Stimulated activated naive CD8-positive, alpha-beta T cell treated with anti-CD3 and anti-CD28 coated beads, Interleukin-15, Interleukin-2, amounts not matched to agents 100 U/mL and 50 U/mL, for 24 hours (primary cell): Measurements from ENCODE around the gene EIF4B.

Experiments
- ATAC-seq: fragments of 150-1000 bp; cut with Tn5 transposase; one replicate; pipeline ENCODE4 v1.10.0; 2021
- DNase-seq: peaks from one replicate; pipeline ENCODE4 v3.0.0; 2021

EIF4B gene

GRCh38 chr12:53046655-53047220, 40.5 kb downstream of the EIF4B start:
- DNase-seq = peak; percentile 60
- ATAC-seq = peak; percentile 41

DNA sequence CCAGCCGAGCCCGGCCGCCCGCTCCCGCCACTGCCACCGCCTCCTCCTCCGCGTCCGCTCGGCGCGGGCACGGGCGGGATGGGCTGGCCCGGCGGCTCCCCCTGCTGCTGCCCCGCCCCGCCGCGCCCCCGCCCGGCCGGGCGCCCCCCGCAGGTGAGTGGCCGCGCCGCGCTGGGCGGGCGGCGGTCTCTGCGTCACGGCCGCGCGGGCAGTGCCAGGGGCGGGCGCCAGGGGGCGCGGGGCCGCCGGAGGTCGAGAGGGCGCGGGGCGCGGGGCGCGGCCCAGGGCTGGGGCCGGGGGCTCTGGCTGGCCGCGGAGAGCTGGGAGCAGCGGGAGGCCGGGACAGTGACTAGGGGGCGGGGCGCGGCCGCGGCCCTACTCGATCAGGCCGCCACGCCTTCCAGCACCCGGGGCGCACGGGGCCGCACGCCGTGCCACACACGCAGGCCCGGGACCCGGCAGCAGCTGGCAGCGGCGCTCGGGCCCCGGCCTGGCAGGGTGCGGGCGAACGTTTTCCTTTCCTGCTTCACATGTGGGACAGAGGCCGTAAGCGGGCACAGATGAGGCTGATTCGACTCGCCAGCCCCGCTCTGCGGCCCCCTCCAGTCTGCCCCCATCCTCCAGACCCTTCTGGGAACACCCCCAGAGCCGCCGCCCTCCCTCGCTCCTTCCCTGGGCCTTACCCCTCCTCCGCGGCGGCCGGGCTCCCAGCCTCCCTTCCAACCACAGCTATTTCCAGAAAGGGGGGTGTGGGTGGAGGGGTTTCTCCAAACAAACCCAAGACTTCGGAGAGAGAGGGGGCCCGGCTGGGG, 41.2 kb downstream of the EIF4B start:
- ATAC-seq (peak; percentile 75), DNase-seq (peak; percentile 79)

GRCh38 chr12:53048033-53048779, 42.0 kb downstream of the EIF4B start:
- DNase-seq = no peak
- no peak for ATAC-seq

DNA sequence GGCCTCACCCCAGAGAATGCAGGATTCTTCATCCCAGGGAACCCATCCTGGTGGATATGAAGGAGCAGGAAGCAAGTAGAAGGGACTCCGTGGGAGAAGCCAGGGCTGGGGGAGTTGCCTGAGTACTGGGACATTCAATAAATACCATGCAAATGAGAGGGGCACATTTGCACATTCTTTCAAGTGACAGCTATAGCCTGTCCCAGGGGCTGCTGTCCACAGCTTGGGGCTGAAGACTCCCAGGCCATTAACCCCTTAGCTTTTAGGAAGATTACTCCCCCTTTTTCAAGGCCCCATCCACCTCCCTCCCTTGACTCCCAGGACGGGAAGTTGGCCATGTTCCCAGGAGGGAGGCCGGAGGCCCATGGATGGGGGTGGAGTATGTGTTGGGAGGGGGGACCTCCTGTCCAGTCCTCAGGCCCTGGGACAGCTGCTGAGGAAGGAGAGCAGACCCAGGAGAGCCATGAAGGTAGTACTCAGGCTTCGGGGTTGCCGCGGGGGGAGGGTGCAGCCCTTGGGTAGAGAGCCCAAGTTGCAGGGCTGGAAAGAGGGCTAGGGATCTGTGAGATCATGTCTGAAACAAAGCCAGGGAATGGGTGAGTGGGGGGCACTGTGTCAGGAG, 42.6 kb downstream of the EIF4B start:
- ATAC-seq = no peak
- no peak for DNase-seq

DNA sequence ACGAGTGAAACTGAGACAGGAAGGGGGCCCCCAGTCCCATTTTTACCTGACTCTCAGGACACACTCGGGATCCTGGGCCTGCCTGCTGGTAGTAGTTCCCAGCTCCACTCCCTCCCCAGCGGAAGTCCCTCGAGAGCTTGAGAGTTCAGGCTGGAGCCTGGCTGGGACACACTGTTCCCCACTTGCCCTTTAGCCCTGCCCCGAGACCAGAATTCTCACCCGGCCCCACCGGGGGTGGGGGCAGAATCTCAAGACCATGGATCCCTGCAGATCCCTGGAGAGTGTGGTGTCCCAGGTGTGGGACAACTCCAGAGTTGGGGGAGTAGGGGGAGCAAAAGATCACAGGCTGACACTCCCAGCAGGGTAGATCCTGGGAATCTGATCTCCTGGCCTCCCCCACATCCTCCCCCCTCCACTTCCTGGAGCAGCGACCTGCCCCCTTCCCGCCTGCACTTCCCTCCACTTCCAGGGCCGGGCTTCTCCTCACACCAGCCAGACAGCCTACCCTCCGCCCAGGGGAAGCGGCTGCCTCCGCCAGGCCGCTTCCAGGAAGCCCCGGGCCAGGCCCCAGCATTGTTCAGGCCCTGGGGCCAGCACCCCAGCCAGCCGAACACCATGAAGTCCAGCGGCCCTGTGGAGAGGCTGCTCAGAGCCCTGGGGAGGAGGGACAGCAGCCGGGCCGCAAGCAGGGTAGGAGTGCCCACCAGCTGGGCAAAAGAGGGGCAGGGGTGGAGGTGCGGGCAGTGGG, 43.5 kb downstream of the EIF4B start, which contains the start of gene TNS2:
TNS2 (plus strand) TSS at position 495 of the 748 bp plus-strand sequence; CDS start at position 616, 121 bp downstream.
- DNase-seq (no peak), ATAC-seq (no peak)

DNA sequence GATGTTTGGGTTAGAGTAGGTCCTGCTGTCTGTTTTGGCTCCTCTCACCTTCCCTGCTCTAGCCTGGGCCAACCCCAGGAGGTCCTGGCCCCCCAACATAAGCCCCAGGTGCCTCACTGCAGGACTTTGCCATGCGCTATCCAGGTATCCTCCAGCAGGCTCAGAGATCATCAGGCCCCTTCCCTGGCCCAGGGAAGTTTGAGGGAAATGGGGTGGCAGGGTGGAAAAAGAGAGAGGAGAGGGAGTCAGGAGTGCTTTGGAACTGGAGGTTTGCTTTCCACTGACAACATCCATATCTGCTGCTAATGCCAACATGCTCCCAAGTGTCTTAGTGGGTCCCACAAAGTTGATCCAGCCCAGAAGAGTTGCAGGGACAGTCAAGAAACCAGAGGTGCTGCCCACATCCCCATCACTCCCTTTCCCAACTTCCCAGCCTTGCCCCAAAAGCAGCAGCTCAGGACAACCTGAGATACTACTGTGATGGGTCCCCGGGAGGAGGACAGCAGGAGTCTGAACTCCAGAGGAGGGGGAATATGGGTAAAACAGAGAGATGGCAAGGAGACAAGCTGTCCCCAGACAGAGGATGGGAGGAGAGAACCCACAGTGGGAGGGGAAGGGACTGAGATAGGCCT, 44.3 kb downstream of the EIF4B start:
- DNase-seq = no peak
- no peak for ATAC-seq

DNA sequence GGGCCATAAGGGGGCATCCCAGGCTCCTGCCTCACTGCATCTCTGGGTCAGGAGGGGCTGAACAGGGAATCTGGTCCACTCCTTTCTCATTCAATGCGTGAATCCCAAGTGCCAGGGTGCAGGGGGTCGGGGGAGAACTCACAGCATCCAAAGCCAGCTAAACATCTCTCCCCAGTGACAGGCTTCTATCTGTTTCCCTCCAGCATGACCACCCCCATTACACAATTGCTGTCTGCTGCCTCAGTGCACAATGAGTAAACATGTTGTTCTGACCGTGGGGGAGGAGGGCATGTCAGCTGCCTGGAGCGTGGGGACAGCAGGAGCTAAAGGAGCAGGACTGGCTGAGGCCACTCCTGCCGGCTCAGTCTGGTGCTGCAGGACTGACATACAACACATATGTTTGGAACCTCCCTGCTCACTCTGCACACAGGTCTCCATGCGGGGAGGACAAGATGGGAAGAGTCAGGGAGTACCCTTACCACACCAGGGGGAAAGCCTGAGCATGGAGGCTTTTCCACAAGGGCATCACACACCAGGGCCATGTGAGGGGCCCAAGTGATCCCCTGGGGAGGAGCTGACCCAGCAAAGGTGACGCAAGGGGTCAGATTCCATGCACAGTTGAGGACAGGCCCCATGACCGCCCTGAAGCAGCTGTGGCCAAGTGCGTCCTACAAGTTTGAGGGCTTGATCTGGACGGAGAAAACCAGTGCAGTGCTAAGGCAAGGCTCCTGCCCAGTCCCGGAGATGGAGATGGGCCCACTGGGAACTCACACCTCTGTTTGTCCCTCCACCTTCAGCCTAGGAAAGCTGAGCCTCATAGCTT, 45.0 kb downstream of the EIF4B start:
- no peak for ATAC-seq
- DNase-seq = no peak

DNA sequence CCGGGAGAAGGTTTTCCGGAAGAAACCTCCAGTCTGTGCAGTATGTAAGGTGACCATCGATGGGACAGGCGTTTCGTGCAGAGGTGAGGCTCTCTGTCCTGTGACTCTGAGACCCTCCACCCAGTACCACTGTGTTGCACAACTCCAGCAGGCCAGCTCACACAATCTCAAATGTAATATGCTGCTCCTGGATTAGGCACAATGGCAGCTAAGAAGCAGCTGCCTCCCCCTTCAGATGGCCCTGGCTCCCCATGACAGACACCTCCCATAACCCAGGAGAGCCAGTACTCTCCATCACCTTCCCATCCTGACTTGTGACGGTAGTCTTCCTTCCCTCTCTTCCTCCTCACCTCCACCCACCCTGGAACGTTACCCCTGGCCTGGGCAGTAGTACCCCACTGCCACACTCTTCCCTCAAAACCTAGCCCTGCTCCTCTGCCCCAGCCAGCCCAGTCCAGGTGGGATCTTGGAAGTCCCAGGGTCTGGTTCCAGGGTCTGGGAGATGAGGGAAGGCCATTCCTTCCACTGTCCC, 45.7 kb downstream of the EIF4B start:
- DNase-seq (no peak), ATAC-seq (no peak)

GRCh38 chr12:53052419-53053217, 46.4 kb downstream of the EIF4B start:
- DNase-seq = no peak

DNA sequence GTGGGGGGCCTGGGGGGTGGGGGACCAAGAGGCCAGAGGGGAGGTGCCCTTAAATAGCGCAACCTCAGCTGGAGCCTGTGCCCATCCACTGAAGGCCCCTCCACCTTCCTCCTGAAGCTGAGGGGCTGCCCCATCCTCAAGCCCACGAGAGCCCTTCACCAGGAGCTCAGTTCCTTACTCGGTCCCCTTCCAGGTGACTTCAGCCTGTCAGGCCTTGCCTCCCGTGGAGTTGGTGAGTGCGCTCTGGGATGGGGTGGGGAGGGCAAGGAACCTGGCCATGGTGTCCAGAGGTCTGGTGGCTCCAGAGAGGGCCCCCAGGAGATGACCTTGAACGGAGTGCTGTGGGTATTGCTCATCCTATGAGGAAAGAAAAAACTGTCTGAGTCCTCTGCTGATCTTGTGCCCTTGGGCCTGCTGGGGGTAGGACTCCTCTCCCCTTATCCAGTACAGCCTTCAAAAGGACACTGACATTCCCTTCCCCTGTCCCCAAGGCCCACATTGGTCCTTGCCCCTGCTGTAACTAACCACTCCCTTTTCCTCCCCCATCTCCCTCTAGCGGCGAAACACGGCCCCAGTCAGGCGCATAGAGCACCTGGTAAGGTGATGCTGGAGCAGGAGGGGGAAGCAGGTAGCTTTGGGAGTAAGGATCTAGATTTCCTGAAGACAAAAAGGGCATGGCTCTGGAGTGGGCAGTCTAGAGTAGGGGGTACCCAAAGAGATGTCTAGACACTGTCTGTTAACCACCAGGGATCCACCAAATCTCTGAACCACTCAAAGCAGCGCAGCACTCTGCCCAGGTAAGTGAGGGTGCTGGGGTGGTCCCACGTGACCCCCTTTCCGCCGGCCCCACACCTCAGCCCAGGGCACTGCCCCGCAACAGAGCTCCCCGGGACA, 47.2 kb downstream of the EIF4B start:
- no peak for ATAC-seq
- peak; percentile 62 for DNase-seq

More at GRCh38 chr12:53052419-53053217, 46.4 kb downstream of the EIF4B start:
- ATAC-seq = no peak

- peak; percentile 93 for DNase-seq
- ATAC-seq = peak; percentile 90
These were observed 48.0 kb downstream of the EIF4B start for GRCh38 chr12:53054112-53054878.

GRCh38 chr12:53055471-53056266, 49.4 kb downstream of the EIF4B start:
- ATAC-seq (no peak), DNase-seq (no peak)

DNA sequence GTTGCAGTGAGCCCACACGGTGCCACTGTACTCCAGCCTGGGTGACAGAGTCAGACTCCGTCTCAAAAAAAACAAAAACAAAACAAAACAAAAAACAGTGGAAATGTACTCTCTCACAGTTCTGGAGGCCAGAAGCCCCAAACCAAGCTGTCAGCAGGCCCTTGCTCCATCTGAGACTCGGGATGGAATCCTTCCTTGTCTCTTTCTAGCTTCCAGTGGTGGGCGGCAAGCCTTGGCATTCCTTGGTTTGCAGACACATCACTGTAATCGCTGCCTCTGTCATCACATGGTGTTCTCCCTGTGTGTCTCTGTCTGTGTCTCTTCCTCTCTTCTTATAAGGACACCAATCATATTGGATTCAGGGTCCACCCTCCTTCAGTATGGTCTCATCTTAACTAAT, 50.0 kb downstream of the EIF4B start:
- ATAC-seq (no peak), DNase-seq (no peak)

GRCh38 chr12:53056901-53057300, 50.6 kb downstream of the EIF4B start:
- DNase-seq (no peak), ATAC-seq (no peak)

GRCh38 chr12:53057816-53058500, 51.7 kb downstream of the EIF4B start:
- no peak for ATAC-seq
- no peak for DNase-seq
